ENCODE measurements around the gene SAFB2.

DNA sequence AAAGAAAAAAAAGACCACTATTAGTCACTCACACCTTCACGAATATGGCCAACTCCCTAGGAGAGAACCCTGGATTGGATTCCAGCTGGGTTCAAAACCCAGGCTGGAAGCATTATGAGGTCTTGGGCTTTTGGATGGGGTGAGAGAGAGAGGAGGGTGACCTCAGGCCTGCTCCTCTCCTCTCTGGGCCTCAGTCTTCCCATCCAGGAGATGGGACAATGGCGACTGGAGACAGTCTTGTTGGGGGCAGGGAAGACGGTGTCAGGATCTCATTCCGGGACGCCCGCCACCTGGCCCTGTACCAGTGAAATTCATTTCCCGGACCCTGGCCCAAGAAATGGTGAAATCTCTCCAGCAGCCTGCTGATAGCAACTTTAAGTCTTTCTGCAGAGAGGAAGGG, 81.1 kb downstream of the SAFB2 start:
- TF ChIP-seq, protein P1, sequence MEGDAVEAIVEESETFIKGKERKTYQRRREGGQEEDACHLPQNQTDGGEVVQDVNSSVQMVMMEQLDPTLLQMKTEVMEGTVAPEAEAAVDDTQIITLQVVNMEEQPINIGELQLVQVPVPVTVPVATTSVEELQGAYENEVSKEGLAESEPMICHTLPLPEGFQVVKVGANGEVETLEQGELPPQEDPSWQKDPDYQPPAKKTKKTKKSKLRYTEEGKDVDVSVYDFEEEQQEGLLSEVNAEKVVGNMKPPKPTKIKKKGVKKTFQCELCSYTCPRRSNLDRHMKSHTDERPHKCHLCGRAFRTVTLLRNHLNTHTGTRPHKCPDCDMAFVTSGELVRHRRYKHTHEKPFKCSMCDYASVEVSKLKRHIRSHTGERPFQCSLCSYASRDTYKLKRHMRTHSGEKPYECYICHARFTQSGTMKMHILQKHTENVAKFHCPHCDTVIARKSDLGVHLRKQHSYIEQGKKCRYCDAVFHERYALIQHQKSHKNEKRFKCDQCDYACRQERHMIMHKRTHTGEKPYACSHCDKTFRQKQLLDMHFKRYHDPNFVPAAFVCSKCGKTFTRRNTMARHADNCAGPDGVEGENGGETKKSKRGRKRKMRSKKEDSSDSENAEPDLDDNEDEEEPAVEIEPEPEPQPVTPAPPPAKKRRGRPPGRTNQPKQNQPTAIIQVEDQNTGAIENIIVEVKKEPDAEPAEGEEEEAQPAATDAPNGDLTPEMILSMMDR (IDR thresholded peaks at IDR 0.05) = no peak
- TF ChIP-seq POLR2A (IDR thresholded peaks at IDR 0.05) (no peak), EP300 (IDR thresholded peaks at IDR 0.05) (no peak), POLR2AphosphoS5 (IDR thresholded peaks at IDR 0.05) (no peak)
